ENCODE measurements around the gene DDC. TPM values are rescaled to one million over a fixed set of nuclear protein-coding genes. Genes with fewer than 3 reads are reported as not detected.

Gene DDC
- polyA plus RNA-seq, 2 of the 4 experiments (the other 2 are of a cell fraction) = 1.3 to 2.8 TPM

GRCh38 chr7:50476953-50477625, 88.1 kb downstream of the DDC start:
- H3K27ac ChIP-seq = no peak overlapping the region

GRCh38 chr7:50475340-50475739, 89.9 kb downstream of the DDC start:
- H3K4me2 ChIP-seq = no peak overlapping the region
- WGBS (ENCODE audit: missing lambda C conversion rate) = 59% methylated on average over 4 of the region's 4 CpGs
- H3K4me1 ChIP-seq = no peaks in the 10 kb centered on the region
- no peak for FAIRE-seq
- H3K27ac ChIP-seq = no peak overlapping the region
- ATAC-seq = no peak
- TF ChIP-seq MAFK (IDR thresholded peaks at IDR 0.05; ENCODE audit: partially characterized antibody) (no peak), TP53 (CRISPR knock-in tag; IDR thresholded peaks at IDR 0.05) (no peak), NPAS2 (CRISPR knock-in tag; IDR thresholded peaks at IDR 0.05; ENCODE audit: borderline replicate concordance) (no peak), ZSCAN20 (CRISPR knock-in tag; IDR thresholded peaks at IDR 0.05) (no peak), CTCF (IDR thresholded peaks at IDR 0.05) (no peak), HDAC2 (IDR thresholded peaks at IDR 0.05) (no peak), TFCP2L1 (CRISPR knock-in tag; IDR thresholded peaks at IDR 0.05) (no peak), EHF (CRISPR knock-in tag; IDR thresholded peaks at IDR 0.05) (no peak), HOXB5 (CRISPR knock-in tag; IDR thresholded peaks at IDR 0.05) (no peak), FOSL2 (IDR thresholded peaks at IDR 0.05) (no peak), FOSL2 (CRISPR knock-in tag; IDR thresholded peaks at IDR 0.05) (no peak), CHD2 (IDR thresholded peaks at IDR 0.05; ENCODE audit: low read length, partially characterized antibody) (no peak), POLR2A (IDR thresholded peaks at IDR 0.05; ENCODE audit: low read length) (no peak), RAD21 (conservative IDR thresholded peaks at IDR 0.05 in 1 of 2, IDR thresholded peaks at IDR 0.05 in 1 of 2) (no peak), FOXS1 (CRISPR knock-in tag; IDR thresholded peaks at IDR 0.05) (no peak), BCL3 (IDR thresholded peaks at IDR 0.05) (no peak)
- no peaks in the 10 kb centered on the region for H3K9me3 ChIP-seq
- no peak for DNase-seq (ENCODE audit: low read depth in 1 of 2, low spot score in 1 of 2)
- ChIA-PET CTCF (interaction anchor here (0.7 to 11.4 kb wide), 6 partner anchors 9 to 686 kb away, joined by 3 to 145 read pairs (median 4); no protein-coding TSS in a partner anchor), POLR2A (no interaction called here)
- H3K4me3 ChIP-seq = no peak overlapping the region

More at GRCh38 chr7:50476953-50477625, 88.1 kb downstream of the DDC start:
- FAIRE-seq (no peak), DNase-seq (ENCODE audit: low read depth in 1 of 2, low spot score in 1 of 2) (no peak), ATAC-seq (no peak)
- Histone ChIP-seq H3K4me2 (no peak overlapping the region), H3K9me3 (no peaks in the 10 kb centered on the region), H3K4me1 (no peaks in the 10 kb centered on the region), H3K4me3 (no peak overlapping the region)
- WGBS (ENCODE audit: missing lambda C conversion rate) = 78% methylated on average over 9 of the region's 9 CpGs
- ChIA-PET POLR2A (no interaction called here), CTCF (interaction anchor here (1.5 to 11.4 kb wide), 3 partner anchors 8 to 664 kb away, joined by 3 to 145 read pairs (median 17); no protein-coding TSS in a partner anchor)
- no peak for TF ChIP-seq KDM5A (IDR thresholded peaks at IDR 0.05)
- TF ChIP-seq MAFK (IDR thresholded peaks at IDR 0.05; ENCODE audit: partially characterized antibody) = peak; percentile 77

GRCh38 chr7:50474382-50475160, 90.6 kb downstream of the DDC start:
- ChIA-PET CTCF (interaction anchor here (0.7 to 11.4 kb wide), 7 partner anchors 10 to 686 kb away, joined by 3 to 145 read pairs (median 4); no protein-coding TSS in a partner anchor), POLR2A (no interaction called here)
- H3K9me3 ChIP-seq = no peaks in the 10 kb centered on the region
- WGBS (ENCODE audit: missing lambda C conversion rate) = 52% methylated on average over 8 of the region's 8 CpGs
- H3K4me1 ChIP-seq = no peaks in the 10 kb centered on the region
- no peak overlapping the region for H3K4me3 ChIP-seq
- H3K4me2 ChIP-seq = no peak overlapping the region
- DNase-seq (ENCODE audit: low read depth in 1 of 2, low spot score in 1 of 2) (no peak), FAIRE-seq (no peak), ATAC-seq (no peak)
- H3K27ac ChIP-seq = no peak overlapping the region
- TF ChIP-seq RNF2 (IDR thresholded peaks at IDR 0.05; ENCODE audit: borderline replicate concordance, low read depth) = no peak
- TF ChIP-seq JUN (IDR thresholded peaks at IDR 0.05) = no peak
- no peak for TF ChIP-seq BHLHE40 (IDR thresholded peaks at IDR 0.05; ENCODE audit: low read depth, low read length)
- TF ChIP-seq ZSCAN20 (CRISPR knock-in tag; IDR thresholded peaks at IDR 0.05) = no peak
- no peak for TF ChIP-seq SMC3 (IDR thresholded peaks at IDR 0.05)
- no peak for TF ChIP-seq ZC3H11A (IDR thresholded peaks at IDR 0.05)
- TF ChIP-seq POLR2AphosphoS2 (conservative IDR thresholded peaks at IDR 0.05; ENCODE audit: low read length) = no peak
- no peak for TF ChIP-seq CTCF (IDR thresholded peaks at IDR 0.05)
- no peak for TF ChIP-seq REST (IDR thresholded peaks at IDR 0.05)
